NOMO-1 treated with DMSO at 0.1 percent for 48 hours (cell line): ENCODE measurements around the gene LIF.
A peak's percentile ranks its signal among the peaks of the same experiment; 100 is the strongest.
"Not testable (repeated sequence)": the region's sequence is repeated elsewhere in the genome, so short reads cannot be mapped to it uniquely, and the experiment has no call there.

Experiments used
- DNase-seq: peaks from one replicate; lab custom pipeline; 2025; ENCODE audit not compliant: unreplicated experiment; lab: John Stamatoyannopoulos, UW

LIF gene

GRCh38 chr22:30228509-30229359 is 17.8 kb downstream of the LIF start:
- DNase-seq: no peak

GRCh38 chr22:30227438-30228228 is 18.9 kb downstream of the LIF start:
- DNase-seq: no peak

GRCh38 chr22:30226192-30226832 is 20.2 kb downstream of the LIF start:
- DNase-seq: no peak

GRCh38 chr22:30225220-30225927 is 21.2 kb downstream of the LIF start:
- DNase-seq: no peak

- peak; percentile 37 for DNase-seq
These were observed 22.2 kb downstream of the LIF start for GRCh38 chr22:30224161-30224857.

- no peak for DNase-seq
These were observed 23.3 kb downstream of the LIF start for GRCh38 chr22:30223303-30223702.

GRCh38 chr22:30222321-30222720 is 24.2 kb downstream of the LIF start:
- DNase-seq: no peak

GRCh38 chr22:30221121-30221992 is 25.2 kb downstream of the LIF start:
- peak; percentile 25 for DNase-seq

- no peak for DNase-seq
These were observed 26.1 kb downstream of the LIF start for GRCh38 chr22:30220338-30221012.

GRCh38 chr22:30219668-30220278 is 26.8 kb downstream of the LIF start:
- DNase-seq: no peak

- no peak for DNase-seq
These were observed 27.4 kb downstream of the LIF start for GRCh38 chr22:30219049-30219654.

- DNase-seq: no peak
These were observed 28.6 kb downstream of the LIF start for GRCh38 chr22:30217698-30218560.

GRCh38 chr22:30216710-30217109 is 29.8 kb downstream of the LIF start:
- no peak for DNase-seq

- DNase-seq: not testable (repeated sequence)
These were observed 30.3 kb downstream of the LIF start for GRCh38 chr22:30216272-30216671.

GRCh38 chr22:30214703-30215407 is 31.7 kb downstream of the LIF start:
- DNase-seq: no peak

- DNase-seq: peak; percentile 55
These were observed 33.5 kb downstream of the LIF start for GRCh38 chr22:30212996-30213441.
